Parathyroid adenoma (tissue), 2 donors: Measurements from ENCODE around the gene OR52E5.

Source experiments
- H2AFZ ChIP-seq: fragments of 300-600 bp; sonication (generic); one replicate; pipeline ENCODE4 v1.7.0; 2017; ENCODE audit warnings: antibody characterized with exemption, mild to moderate bottlenecking
- H3K27ac ChIP-seq: fragments of 300-600 bp; sonication (generic); one replicate; pipeline ENCODE4 v1.7.0; 2017
- H3K27me3 ChIP-seq: fragments of 300-600 bp; sonication (generic); one replicate; pipeline ENCODE4 v1.7.0; 2017; ENCODE audit warnings: low read length; ENCODE audit not compliant: control insufficient read depth, insufficient read depth
- H3K36me3 ChIP-seq: fragments of 300-600 bp; sonication (generic); one replicate; pipeline ENCODE4 v1.7.0; 2017; ENCODE audit warnings: low read length; ENCODE audit not compliant: control insufficient read depth, insufficient read depth
- H3K4me1 ChIP-seq: fragments of 300-600 bp; sonication (generic); one replicate; pipeline ENCODE4 v1.7.0; 2017; ENCODE audit warnings: control low read depth
- H3K4me2 ChIP-seq: fragments of 300-600 bp; sonication (generic); one replicate; pipeline ENCODE4 v1.7.0; 2017; ENCODE audit warnings: low read length
- H3K4me3 ChIP-seq: fragments of 300-600 bp; sonication (generic); one replicate; pipeline ENCODE4 v1.7.0; 2017; ENCODE audit warnings: low read depth, low read length
- H3K79me2 ChIP-seq: fragments of 300-600 bp; sonication (generic); one replicate; pipeline ENCODE4 v1.7.0; 2017; ENCODE audit warnings: control low read depth
- H3K9ac ChIP-seq: fragments of 300-600 bp; sonication (generic); one replicate; pipeline ENCODE4 v1.7.0; 2017; ENCODE audit warnings: mild to moderate bottlenecking
- H3K9me3 ChIP-seq: fragments of 300-600 bp; sonication (generic); one replicate; pipeline ENCODE4 v1.7.0; 2017; ENCODE audit warnings: low read length; ENCODE audit not compliant: control insufficient read depth
- TF ChIP-seq, protein P1 (sequence below): fragments of 300-600 bp; sonication (generic); IDR thresholded peaks from one replicate; pipeline ENCODE4 v1.7.0; 2017; ENCODE audit warnings: antibody characterized with exemption, mild to moderate bottlenecking
- donor health status: primary hyperparathyroidism.

OR52E5 gene

DNA sequence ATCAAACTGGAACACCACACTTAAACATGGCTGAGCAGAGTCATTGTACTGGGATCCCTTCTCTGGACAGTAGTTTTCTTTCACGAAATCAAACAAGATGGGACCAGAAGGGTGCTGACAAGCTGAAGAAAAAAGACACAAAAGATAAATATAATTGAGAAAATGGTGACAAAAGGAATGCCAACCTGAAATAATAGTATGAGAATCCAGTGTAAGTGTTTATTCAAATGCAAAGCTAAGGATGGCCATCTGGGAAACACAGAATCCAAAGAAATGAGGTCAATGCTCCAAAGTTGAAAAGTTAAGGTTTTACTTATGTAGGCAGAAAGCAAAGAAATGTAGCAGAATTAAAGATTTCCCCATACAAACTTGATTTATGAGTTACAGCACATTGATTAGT, 5.3 kb upstream of the OR52E5 start:
- Histone ChIP-seq H3K36me3 (no peaks in the 10 kb centered on the region), H3K27ac (no peak overlapping the region), H3K79me2 (no peaks in the 10 kb centered on the region), H3K4me2 (no peak overlapping the region), H3K4me1 (no peaks in the 10 kb centered on the region), H3K4me3 (no peak overlapping the region), H3K9ac (no peak overlapping the region), H3K27me3 (no peaks in the 10 kb centered on the region), H3K9me3 (no peaks in the 10 kb centered on the region), H2AFZ (no peak overlapping the region)
- TF ChIP-seq, protein P1, sequence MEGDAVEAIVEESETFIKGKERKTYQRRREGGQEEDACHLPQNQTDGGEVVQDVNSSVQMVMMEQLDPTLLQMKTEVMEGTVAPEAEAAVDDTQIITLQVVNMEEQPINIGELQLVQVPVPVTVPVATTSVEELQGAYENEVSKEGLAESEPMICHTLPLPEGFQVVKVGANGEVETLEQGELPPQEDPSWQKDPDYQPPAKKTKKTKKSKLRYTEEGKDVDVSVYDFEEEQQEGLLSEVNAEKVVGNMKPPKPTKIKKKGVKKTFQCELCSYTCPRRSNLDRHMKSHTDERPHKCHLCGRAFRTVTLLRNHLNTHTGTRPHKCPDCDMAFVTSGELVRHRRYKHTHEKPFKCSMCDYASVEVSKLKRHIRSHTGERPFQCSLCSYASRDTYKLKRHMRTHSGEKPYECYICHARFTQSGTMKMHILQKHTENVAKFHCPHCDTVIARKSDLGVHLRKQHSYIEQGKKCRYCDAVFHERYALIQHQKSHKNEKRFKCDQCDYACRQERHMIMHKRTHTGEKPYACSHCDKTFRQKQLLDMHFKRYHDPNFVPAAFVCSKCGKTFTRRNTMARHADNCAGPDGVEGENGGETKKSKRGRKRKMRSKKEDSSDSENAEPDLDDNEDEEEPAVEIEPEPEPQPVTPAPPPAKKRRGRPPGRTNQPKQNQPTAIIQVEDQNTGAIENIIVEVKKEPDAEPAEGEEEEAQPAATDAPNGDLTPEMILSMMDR = no peak

DNA sequence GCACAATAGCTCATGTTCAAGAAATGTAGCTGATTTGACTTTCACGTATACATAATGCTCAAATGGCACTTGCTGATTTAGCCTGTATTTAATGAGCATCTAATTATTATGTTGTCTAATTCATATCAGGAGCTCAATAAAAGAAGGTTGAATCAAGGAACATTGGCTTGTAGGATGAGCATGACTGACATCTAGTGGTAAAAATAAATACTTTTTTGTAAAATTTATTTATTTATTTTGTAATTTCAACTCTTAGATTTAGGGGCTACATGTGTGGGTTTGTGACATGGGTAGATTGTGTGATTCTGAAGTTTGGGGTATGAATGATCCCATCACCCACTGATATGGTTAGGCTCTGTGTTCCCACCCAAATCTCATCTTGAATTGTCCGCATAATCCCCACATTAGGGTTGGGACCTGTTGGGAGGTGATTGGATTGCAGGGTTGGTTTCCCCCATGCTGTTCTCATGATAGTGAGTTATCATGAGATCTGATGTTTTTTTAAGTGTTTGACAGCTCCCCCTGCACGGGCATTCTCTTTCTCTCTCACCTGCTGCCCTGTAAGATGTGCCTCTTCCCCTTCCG, 1.7 kb upstream of the OR52E5 start:
- H2AFZ ChIP-seq = no peak overlapping the region
- H3K9ac ChIP-seq = no peak overlapping the region
- H3K79me2 ChIP-seq = no peaks in the 10 kb centered on the region
- H3K4me2 ChIP-seq = no peak overlapping the region
- no peaks in the 10 kb centered on the region for H3K4me1 ChIP-seq
- H3K4me3 ChIP-seq = no peak overlapping the region
- no peak overlapping the region for H3K27ac ChIP-seq
- no peaks in the 10 kb centered on the region for H3K9me3 ChIP-seq
- H3K36me3 ChIP-seq = no peaks in the 10 kb centered on the region
- H3K27me3 ChIP-seq = no peaks in the 10 kb centered on the region
- TF ChIP-seq, protein P1 = peak; percentile 14

DNA sequence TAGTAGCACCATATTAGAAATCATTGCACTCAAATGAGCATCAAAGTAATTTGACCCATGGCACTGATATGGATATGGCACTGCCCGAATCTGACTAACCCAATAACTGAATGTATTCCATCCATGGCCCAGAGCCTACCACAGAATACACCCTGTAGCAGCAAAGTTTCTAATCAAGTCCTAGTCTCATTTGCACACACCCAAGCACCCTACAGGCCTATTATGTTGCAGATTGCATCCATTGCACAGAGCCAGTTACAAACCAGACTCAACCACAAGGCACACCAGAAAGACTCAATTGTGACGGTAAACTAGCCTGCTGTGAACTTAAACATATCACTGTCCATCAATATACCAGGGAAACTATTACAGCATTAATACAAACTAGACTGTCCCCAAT, 6.5 kb downstream of the OR52E5 start:
- no peak overlapping the region for H3K9ac ChIP-seq
- H3K4me3 ChIP-seq = no peak overlapping the region
- no peaks in the 10 kb centered on the region for H3K4me1 ChIP-seq
- no peaks in the 10 kb centered on the region for H3K36me3 ChIP-seq
- H3K9me3 ChIP-seq = no peaks in the 10 kb centered on the region
- no peak overlapping the region for H3K27ac ChIP-seq
- no peak overlapping the region for H3K4me2 ChIP-seq
- no peaks in the 10 kb centered on the region for H3K27me3 ChIP-seq
- TF ChIP-seq, protein P1 = no peak
- no peak overlapping the region for H2AFZ ChIP-seq
- H3K79me2 ChIP-seq = no peaks in the 10 kb centered on the region

DNA sequence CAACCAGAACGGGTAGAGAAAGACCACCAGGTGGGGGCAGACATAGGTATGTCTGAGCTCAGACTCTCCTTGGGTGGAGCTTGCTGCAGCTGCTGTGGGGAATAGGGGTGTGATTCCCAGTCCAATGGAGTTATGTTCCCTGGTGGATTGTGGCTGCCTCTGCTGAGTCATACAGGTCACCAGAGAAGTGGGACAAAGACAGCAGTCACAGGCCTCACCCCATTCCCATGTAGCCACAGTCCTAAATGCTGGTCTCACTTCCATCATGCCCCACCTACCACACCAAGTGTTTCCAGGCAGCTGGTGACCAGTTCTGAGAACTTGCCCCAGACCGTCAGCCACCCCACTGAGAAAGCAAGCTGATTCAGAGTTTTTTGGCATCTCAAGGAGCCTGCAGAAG, 17.5 kb downstream of the OR52E5 start:
- Histone ChIP-seq H3K27me3 (no peaks in the 10 kb centered on the region), H3K4me3 (no peak overlapping the region), H3K36me3 (no peaks in the 10 kb centered on the region), H3K4me1 (no peaks in the 10 kb centered on the region), H3K27ac (no peak overlapping the region), H3K9ac (no peak overlapping the region), H3K4me2 (no peak overlapping the region), H2AFZ (no peak overlapping the region), H3K9me3 (no peaks in the 10 kb centered on the region), H3K79me2 (no peaks in the 10 kb centered on the region)
- TF ChIP-seq, protein P1 = no peak

DNA sequence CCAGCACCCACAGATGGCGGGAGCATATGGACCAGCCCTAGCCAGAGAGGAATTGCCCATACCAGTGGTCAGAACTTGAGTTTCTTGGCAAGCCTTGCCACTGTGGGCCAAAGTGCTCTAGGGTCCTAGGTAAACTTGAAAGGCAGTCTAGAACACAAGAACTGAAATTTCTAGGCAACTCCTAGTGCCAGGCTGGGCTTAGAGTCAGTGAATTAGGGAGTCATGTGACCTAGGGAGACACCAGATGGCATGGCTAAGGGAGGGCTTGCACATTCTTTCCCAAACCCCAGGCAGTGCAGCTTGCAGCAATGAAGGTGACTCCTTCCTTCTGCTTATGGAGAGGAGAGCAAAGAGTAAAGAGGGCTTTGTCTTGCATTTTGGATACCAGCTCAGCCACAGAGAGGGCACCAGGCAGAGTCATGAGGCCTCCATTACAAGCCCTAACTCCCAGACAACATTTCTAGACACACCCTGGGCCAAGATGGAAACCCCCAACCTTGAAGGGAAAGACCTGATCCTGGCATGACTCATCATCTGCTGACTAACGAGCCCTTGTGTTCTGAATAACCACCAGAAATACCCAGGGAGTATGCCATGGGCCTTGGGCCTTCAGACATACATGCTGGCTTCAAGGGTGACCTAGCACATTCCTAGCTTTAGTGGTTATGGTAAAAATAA, 29.9 kb downstream of the OR52E5 start:
- H3K4me3 ChIP-seq = no peak overlapping the region
- H3K9me3 ChIP-seq = no peaks in the 10 kb centered on the region
- TF ChIP-seq, protein P1 = no peak
- H3K36me3 ChIP-seq = no peaks in the 10 kb centered on the region
- H3K9ac ChIP-seq = no peak overlapping the region
- no peaks in the 10 kb centered on the region for H3K27me3 ChIP-seq
- no peaks in the 10 kb centered on the region for H3K4me1 ChIP-seq
- no peak overlapping the region for H3K4me2 ChIP-seq
- H2AFZ ChIP-seq = no peak overlapping the region
- H3K27ac ChIP-seq = no peak overlapping the region
- no peaks in the 10 kb centered on the region for H3K79me2 ChIP-seq
